Islet precursor cell (in vitro differentiated cells): Measurements from ENCODE around the gene ERC2.
A peak's percentile ranks its signal among the peaks of the same experiment; 100 is the strongest.

Source experiments
- DNase-seq: peaks from one replicate; pipeline ENCODE4 v3.0.0-alpha.2; 2018

ERC2 gene

DNA sequence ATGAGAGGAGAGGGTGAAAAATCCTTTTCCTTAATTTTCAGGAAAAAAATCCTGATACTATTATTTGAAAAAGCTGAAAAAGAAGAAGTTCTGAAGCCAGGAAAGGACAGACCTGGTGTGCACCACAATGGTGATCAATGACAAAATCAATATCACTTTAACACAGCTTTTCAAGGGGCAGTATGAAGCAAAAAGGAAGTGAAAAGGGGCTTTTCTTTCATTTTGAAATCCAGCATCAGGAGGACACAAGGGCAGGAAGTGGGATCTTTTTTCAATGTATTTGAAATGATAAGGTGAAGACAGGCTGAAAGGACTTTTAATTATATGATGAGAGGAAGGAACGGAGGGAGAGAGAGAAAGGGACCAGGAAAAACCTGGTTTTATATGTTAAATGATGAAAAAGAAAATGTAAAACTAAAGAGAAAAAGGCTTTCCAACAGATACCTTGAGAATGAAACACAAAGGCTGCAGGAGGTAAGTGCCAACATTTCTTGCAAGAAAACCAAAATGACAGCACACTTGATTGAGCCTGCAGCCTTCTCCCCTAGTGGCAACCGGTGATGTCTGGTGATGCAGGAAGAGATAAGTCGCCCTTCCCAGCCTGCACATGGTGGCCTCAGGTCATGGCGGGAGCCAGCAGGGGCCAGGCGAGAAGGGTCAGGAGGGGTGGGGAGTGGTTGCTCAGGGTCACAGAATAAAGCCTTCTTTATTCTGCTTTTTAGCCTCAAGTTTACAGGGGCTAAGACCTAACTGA, 744.4 kb downstream of the ERC2 start:
- peak; percentile 95 for DNase-seq

DNA sequence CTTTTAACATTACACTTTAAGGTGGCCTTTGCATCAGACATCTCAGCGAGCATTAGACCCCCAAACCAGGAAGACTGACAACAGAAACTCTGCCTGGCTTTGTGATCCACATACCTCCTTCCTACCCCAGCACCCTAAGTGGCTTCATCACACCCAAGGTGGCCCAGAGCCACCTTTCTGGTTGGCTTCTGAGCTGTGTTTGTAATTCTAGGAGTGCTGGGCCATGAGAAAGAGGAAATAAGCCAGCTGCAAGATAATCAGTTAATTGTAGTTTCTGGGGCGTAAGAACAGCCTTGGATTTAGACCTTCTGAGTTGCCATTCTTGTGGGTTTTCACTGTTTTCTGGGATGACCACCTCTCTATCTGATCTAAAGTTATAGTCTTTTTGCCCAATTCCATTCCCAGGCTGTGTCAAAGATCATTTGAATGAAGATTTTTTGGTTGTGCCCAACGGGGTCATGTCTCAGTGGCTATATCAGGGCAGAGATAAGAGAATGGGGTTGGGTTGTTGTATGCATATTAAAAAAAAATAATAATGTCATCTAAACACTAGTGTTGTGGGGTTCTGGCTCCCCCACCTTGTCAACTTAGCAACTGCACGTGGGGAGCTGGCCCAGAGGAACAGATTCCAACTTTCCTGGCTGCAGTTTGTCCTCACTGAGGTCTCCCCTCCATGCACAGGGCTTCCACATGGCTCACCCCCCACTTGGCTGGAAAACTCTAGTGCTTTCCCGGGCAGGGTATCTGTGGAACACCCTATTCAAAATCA, 746.4 kb downstream of the ERC2 start:
- no peak for DNase-seq

DNA sequence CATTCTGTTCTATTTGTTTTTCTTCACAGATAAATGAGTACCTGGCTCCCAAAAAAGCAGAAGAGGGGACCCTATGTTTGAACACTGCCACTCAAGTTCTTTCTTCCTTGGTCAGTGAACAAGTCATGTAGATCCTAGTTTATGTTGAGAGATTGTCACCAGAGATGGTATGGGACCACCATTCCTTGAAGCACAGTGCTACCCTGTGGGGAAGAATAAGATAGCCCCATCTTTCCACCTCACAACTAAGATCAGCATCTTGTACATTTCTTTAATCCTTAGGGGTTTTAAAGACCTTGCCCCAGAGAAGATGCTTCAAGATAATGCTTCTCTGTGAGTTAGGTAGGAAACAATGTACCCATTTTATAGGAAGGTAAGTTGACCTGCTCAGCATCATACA, 747.7 kb downstream of the ERC2 start:
- no peak for DNase-seq

DNA sequence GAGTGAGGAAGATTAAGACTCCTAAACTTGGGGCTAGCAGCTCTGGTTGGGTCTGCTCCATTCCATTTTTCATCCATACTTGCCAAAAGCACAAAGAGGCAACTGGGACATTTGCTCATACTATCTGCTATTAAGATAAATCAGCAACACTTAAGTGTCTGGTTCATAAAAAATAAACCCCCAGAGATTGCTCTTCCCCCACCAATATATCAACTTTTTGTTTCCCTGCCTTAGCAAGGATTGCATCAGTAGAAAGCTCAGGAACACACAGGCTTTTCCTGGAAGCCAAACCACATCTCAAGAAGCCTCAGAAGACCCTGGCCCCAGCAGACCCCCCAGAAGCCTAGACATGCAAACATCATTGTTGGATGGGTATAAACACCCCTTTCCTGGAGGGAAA, 748.8 kb downstream of the ERC2 start:
- DNase-seq = no peak

DNA sequence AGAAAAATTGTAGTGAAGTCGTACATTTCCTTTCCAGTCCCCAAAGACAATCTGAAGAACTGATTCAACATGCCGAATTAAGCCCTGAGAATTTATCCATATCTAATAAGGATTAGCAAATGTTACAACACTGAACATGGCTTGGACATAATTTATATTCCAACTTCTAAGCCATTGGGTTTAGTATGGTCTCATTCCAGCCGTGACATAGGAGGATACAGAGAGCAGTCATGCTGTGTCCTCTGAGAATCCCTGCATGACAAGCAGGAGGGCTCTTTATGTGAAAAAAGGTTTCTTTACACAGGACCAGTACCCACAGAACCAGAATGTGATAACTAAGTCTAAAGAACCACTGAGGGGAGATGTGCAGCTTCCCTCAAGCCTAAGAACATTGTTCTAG, 749.3 kb downstream of the ERC2 start:
- DNase-seq = no peak

DNA sequence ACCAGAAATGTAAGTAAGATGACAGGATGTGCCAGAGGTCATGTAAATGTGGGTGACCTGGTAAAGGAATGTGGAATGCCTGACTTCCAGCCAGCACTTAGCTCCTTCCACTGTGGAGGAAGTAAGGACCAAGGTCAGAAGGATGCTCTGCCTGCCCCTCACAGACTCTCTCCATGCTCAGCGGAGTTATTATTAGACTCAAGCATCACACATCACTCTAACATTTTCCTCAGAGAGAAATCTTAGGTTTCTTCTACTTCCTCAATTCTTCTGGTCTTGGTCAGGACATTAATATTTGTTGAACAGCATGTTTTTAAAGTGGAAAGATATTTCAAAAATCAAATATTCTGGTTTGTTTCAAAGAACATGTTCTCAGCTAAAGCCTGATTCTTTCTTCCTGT, 749.7 kb downstream of the ERC2 start:
- DNase-seq = no peak

DNA sequence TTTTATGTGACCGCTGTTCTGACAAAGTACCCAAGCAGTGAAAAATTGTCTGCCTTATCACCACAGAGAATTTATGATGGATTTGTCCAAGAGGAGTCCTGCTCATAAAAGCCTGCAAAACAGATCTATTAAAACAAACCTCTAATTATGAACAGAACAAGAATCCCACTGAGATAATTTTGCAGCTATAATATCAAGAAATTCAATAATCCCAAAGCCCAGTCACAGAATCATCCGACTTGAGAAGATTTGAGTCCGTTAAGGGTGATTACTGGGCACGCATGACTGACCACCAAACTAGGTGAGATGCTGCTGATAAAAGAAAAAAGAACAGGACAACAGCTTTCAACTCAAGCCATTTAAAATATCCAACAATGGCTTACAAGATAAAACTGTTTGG, 750.2 kb downstream of the ERC2 start:
- DNase-seq = no peak

DNA sequence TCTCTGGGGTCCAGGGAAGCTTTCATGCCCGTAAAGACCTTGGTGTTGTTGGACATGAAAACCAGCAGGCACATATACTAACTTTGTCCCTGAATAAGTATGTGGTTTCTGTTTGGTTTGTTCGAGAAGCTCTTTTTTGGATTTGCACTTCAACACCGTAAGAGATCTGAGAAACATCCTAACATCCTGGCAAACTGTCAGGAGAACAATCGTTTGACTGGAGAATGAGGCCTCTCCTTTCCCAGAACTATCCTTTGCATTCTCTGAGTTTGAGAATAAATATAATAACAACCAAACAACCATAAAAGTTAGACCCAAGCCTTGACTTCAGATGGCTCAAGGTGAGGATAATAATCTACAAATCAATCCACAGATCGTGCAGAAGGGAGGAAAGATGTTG, 750.8 kb downstream of the ERC2 start:
- DNase-seq = no peak

DNA sequence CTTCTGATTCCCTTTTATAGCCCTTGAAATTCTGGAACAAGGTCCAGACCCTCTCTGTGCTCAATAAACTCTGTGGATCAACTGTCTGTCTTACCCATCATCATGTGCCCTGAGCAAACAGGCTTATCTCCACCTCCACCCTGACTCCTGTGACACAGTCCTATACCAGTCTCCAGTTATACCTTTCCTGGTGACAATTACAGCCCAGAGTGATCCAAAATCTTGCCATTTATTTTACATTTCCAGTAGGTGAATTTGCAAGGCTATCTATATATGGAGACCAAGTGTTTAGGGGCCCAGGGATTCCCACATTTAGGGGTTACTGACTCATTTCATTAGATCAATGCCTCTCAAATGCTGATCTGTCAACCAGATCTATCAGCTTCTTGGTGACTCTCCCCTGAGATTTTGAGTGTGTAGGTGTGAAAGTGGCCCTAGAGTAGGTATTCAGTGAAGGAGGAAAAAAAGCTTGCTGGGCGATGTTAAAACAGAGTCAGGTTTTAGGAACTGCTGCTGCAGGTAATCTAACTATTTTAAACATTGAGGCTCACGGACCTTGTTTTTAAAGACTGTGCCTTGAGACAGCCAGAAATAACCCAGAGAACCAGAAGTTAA, 751.5 kb downstream of the ERC2 start:
- DNase-seq = no peak

DNA sequence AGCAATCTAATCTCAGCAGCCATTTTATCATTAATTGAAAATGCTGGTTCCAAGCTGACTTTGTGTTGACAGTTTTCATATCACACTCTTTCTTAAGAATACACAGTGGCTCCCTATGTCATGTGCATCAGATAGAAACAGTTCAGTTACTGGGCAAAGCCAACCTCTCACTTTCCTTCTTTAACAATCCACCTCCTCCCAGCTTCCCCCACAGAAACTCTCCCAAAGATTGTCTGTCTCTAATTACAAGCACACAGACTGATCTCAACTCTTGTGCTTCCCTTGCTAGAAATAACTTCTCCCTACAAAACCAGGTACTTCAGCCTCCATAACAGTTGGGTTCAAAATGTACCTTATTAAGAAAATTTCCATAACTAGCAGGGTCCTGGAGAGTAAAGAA, 752.2 kb downstream of the ERC2 start:
- DNase-seq = no peak

DNA sequence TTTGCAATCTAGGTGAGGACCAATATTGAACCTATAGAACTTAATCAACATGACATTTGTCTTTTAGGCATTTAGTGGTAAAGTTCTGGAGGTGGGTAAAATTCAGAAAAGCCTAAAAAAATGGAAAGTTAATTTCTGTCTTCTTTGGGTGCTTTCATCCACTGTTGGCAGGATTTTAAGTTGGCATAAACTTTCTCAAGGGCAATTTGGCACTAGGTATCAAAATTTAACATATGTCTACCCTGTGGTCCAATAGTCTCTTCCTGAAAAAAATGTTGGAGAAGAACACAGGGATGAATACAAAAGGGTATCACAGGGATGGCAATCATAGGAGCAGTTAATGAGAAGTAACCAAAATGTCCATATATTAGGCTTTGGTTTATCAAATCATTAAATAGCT, 754.2 kb downstream of the ERC2 start:
- no peak for DNase-seq

DNA sequence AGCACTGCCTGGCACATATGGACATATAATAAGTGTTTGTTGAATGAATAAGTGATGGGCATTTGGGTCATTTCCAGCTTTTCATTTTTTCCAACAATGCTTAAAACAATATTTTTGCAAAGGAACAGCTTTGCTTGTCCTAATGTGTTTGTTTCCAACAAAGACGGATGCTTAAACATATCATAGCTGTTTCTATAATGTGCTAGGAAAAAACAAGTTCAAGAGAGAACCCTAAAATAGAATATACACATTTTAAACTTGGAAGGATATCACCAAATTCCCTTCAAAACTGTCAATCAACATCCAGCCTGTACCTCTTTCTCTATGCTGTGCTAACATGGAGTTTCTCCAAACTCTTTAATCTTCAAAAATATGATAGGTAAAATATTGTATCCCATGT, 756.6 kb downstream of the ERC2 start:
- no peak for DNase-seq

DNA sequence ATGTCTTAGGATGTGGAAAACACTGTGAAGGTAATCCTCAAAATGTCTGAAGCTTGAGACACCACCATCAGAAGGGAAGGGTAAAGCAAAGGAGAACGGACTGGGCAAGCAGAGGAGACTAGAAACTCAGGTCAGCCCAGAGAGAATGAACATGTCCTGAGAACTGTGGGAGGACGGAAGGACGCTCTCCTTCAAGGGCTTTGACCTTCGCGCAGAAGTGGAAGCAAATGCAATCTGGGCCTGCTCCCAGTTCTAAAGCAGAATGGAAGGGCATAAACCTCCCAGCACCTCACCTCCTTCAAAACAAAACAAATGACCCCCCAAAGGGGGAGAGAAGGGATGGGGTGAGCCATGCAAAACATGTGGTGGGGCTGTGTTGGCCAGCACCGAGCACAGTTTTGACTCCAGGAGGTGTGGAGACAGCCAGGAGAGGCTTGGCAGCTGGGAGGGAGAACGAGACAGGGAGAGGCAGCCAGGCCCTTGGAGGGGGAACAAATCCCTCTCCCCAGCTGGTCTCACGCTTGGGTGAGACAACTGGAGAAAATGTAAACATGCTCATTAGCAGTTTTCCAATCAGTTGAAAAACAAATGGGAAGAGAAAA, 758.8 kb downstream of the ERC2 start:
- no peak for DNase-seq

DNA sequence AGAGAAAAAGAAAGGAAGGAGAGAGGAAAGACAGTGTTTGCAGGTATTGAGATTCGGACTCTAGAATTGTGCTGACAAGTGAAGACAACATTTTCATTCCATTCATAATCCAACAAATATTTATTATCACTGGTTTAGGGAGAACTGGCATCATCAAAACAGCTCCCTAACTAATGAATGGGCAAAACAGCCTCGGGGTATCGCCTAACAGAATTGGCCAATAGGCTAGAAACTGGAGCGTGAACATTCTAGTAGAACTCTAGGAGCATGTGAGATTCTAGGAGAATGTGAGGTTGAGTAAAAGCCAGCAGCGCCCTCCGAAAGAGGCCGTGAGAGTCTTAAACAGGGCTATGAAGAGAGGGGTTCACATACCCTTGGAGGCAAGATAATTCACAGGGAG, 759.3 kb downstream of the ERC2 start:
- DNase-seq = no peak

DNA sequence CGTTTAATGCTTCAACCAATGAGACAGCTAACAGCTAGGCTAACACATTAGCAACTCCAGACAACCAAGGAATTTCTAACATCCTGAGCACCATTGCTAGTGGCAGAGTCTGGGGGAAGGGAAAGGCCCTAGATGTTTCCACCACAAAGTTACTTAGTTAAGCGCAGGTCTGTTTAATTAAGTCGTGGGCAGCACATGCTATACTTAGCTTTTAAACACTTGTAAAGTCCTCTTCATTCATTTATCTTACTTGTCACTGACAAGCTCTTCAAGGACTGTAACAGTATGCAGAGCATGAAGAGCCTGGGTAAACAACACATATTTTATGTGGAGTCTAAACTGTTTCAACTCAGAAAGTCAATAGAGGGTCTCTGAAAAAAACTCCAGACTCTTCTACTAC, 760.0 kb downstream of the ERC2 start:
- peak; percentile 77 for DNase-seq

DNA sequence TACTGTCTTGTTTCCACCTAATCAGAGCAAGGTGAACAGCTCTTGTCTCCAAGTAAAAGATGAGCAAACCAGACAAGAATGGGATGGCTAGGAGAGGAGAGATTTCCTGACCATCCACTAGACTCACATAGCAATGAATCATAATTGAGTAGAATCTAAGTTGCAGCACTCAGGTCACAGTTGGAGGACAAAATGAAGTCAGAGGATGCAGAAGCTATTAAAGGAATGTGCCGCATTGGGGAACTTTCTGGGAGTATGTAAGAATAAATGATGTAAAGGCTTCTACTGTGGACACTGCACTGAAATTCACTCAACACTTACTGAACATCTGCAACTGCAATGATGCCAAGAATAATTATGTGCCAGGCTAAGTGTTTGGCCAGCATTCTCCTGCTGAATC, 763.7 kb downstream of the ERC2 start:
- no peak for DNase-seq

DNA sequence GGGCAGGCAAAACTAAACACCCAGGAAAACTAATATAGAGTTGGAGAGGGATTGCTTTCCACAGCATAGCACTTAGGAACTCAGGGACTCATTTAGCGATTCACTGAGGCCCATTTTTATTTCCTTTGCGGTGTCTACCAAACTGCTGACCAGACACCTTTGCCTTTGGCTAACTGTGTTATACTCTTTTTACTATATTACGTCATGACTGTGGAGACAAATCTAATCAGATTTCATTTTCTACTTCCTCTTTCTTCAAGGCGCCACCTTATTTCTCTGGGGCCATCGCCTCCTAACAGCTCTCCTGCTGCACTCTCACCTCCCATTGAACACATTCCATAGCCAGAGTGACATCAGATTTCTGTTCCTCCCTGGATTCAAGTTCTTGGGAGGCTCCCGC, 765.4 kb downstream of the ERC2 start:
- DNase-seq = no peak

DNA sequence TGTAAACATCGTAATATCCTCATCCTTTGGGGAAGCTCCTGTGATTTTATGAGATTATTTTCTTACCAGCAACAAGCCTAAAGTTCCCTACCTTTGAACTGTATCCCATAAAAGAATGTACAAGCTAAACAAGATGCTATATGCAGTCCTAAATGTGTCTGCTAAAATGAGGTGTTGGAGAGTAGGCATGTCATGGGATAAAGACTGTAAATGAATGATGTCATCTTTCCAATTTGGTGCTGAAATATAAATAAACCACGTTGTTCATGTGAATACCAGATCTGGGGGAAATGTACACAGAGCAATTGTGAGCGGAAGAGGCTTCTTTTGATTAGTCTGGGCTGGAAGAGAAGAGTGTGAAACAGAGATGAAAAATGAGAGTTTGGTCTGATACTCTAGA, 766.3 kb downstream of the ERC2 start:
- DNase-seq = no peak

DNA sequence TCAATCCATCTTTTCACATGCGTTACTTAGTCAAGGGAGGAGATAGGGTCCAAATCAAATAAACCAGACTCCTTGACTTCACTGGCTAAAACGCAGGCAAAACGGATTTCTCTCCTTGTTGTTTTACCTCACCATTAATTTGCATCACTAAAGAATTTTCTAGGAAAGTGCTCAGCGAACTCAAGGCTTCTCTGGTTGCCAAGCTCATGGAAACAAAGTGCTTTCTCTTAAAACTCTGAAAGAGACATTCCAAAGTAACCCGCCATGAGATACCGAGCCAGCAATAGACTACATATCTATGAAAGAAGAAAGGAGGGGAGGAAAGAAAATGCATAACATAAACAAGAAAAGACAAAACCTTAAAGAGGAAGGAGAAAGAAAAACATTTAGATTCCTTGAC, 769.4 kb downstream of the ERC2 start:
- DNase-seq = no peak

DNA sequence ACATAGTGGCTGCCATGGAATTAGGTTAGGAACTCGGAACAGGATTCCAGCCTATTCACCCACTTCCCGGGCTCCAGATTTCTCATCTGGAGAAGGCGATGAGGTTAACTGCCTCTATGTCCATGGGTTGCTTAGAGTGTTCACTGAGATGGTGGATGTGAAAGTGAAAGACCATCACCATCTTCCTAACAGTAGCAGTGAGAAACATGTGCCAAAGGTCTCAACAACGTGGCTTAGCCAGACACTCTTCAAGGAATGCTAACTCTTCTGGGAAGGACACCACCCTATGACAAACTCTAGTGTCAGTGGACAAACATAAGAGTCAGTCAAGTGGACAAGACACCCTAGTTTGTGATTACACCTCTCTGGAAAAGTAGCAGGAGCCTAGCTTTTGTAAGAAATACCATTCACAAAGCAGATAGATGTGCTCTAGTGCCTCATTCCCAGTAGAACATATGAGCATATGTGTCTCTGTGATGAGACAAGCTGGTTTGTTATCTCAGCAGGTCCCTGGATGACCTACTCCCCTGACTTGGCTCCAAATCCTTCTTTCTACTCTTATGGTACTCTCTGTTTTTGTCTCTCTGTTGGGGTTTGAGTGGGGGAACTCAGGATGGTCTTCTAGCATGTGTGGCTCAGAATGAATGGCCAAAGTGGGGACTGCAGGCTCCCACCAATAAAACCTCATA, 770.9 kb downstream of the ERC2 start:
- no peak for DNase-seq

DNA sequence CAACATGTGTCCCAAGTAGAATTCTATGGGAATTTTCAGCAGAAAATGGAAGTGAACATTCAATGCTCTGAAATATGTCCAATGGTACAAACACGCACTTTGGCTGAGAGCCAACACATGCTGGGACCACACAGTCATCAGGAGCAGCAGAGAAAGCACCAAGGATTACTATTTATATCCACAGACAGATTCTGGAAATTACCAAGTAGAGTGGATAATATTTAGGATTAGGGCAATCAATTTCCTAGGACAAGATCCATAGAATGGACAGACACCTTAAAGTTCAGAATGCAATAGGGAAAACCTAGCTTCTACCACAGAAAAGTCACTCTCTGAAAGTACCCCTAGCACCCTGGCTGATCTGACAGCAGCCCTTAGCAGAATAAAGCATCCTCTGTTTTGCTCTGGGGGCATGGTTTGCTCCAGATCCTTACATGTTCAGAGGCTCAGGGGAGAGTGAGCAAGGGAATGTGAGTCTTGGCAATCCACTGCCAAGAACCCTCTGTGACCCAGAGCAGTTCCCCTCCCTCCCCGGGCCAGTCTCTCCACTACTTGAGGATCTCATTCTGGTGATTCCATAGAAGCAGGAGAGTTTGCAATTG, 775.2 kb downstream of the ERC2 start:
- no peak for DNase-seq

DNA sequence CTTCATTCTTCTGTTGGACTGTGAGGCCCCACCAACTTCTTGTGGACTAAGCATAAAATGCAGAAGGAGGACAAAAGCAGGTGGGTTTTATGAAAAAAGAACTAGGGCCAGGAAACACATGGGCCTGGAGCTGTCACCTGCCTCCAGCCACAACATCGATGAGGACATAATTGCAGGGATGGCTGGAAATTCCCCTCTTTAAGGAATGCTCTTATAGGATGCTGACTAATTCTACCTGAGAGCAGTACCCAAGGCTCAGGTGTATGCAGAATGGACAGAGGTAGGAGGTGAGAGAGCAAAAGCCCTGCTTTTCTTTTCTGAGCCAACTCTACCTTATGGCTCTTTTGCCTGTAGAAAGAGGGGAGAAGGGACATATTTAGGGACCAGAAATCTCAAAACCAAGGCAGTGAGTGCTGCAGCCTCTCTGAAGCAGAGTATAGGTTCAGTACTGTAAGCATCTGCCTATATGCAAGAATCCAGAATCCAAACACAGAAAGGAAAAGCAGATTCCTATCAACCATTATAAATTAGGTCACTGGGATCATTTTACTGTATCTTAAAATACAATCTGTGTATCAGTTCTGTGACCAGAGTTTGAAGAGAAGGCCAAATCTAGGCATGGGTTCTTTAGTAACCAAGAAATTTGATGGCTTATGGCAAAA, 775.8 kb downstream of the ERC2 start:
- DNase-seq = peak; percentile 57
